OCI-LY3 (cell line): ENCODE measurements around the gene CLDN25.
"Not testable (repeated sequence)": the region's sequence is repeated elsewhere in the genome, so short reads cannot be mapped to it uniquely, and the experiment has no call there.

Source experiments
- EZH2phosphoT487 ChIP-seq: fragments of 200-600 bp; shearing (Covaris generic); IDR thresholded peaks from 2 replicates; pipeline ENCODE4 v1.6.1; 2018; ENCODE audit warnings: antibody characterized with exemption, mixed run types, low read depth
- TF ChIP-seq, protein P1 (sequence below): fragments of 200-600, 300-600 bp; sonication (generic); IDR thresholded peaks from 2 replicates; pipeline ENCODE4 v1.5.1; 2014; ENCODE audit warnings: antibody characterized with exemption, low read length, low read depth

DNA sequence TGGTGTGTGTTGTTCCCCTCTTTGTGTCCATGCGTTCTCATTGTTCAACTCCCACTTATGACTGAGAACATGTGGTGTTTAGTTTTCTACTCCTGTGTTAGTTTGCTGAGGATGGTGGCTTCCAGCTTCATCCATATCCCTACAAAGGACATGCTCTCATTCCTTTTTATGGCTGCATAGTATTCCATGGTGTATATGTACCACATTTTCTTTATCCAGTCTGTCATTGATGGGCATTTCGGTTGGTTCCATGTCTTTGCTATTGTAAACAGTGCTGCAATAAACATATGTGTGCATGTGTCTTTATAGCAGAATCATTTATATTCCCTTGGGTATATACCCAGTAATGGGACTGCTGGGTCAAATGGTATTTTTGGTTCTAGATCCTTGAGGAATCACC, 16.6 kb upstream of the CLDN25 start:
- TF ChIP-seq, protein P1, sequence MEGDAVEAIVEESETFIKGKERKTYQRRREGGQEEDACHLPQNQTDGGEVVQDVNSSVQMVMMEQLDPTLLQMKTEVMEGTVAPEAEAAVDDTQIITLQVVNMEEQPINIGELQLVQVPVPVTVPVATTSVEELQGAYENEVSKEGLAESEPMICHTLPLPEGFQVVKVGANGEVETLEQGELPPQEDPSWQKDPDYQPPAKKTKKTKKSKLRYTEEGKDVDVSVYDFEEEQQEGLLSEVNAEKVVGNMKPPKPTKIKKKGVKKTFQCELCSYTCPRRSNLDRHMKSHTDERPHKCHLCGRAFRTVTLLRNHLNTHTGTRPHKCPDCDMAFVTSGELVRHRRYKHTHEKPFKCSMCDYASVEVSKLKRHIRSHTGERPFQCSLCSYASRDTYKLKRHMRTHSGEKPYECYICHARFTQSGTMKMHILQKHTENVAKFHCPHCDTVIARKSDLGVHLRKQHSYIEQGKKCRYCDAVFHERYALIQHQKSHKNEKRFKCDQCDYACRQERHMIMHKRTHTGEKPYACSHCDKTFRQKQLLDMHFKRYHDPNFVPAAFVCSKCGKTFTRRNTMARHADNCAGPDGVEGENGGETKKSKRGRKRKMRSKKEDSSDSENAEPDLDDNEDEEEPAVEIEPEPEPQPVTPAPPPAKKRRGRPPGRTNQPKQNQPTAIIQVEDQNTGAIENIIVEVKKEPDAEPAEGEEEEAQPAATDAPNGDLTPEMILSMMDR, result not testable (repeated sequence)
- TF ChIP-seq EZH2phosphoT487, result not testable (repeated sequence)
